Astrocyte of the cerebellum (primary cell): ENCODE measurements around the gene ANKHD1.
"Not testable (repeated sequence)": the region's sequence is repeated elsewhere in the genome, so short reads cannot be mapped to it uniquely, and the experiment has no call there.

ENCODE experiments used
- DNase-seq: peaks from one replicate; pipeline ENCODE4 v3.0.0-alpha.2; 2011; ENCODE audit warnings: low read depth
- H3K4me3 ChIP-seq: 2 replicates; pipeline ENCODE4 v1.5.1; 2011; ENCODE audit warnings: mild to moderate bottlenecking, low read depth, low read length, moderate library complexity
- CTCF ChIP-seq: IDR thresholded peaks from 2 replicates; pipeline ENCODE4 v1.5.1; 2012; ENCODE audit warnings: low read length, low read depth, moderate library complexity, mild to moderate bottlenecking; ENCODE audit errors: missing control alignments
- in situ Hi-C: cut with HindIII; loops from 2 replicates; pipeline ENCODE4 v1.10.0; 2017; ENCODE audit warnings: low sequenced_read_pairs

ANKHD1 gene

GRCh38 chr5:140420665-140421361 is 19.2 kb downstream of the ANKHD1 start:
- in situ Hi-C loops, result no loop called here
- H3K4me3 ChIP-seq, result no peak overlapping the region
- no peak for TF ChIP-seq CTCF
- no peak for DNase-seq

- H3K4me3 ChIP-seq, DNase-seq, in situ Hi-C loops: not testable (repeated sequence)
Observed at GRCh38 chr5:140421375-140421774, 19.7 kb downstream of the ANKHD1 start.

- in situ Hi-C loops, result no loop called here
- H3K4me3 ChIP-seq, result no peak overlapping the region
- no peak for DNase-seq
- TF ChIP-seq CTCF, result no peak
Observed at GRCh38 chr5:140423609-140424008, 22.0 kb downstream of the ANKHD1 start.

- TF ChIP-seq CTCF, result no peak
- in situ Hi-C loops, result no loop called here
- H3K4me3 ChIP-seq, result no peak overlapping the region
- DNase-seq, result no peak
Observed at GRCh38 chr5:140424135-140424534, 22.5 kb downstream of the ANKHD1 start.

- DNase-seq, in situ Hi-C loops, H3K4me3 ChIP-seq: not testable (repeated sequence)
Observed at GRCh38 chr5:140427726-140428125, 26.1 kb downstream of the ANKHD1 start.

- no peak overlapping the region for H3K4me3 ChIP-seq
- in situ Hi-C loops, result no loop called here
- no peak for TF ChIP-seq CTCF
Observed at GRCh38 chr5:140429724-140430123, 28.1 kb downstream of the ANKHD1 start.

GRCh38 chr5:140432212-140432611 is 30.6 kb downstream of the ANKHD1 start:
- TF ChIP-seq CTCF, result no peak
- H3K4me3 ChIP-seq, result no peak overlapping the region
- in situ Hi-C loops, result no loop called here
- no peak for DNase-seq

More at GRCh38 chr5:140429724-140430123, 28.1 kb downstream of the ANKHD1 start:
- no peak for DNase-seq

- in situ Hi-C loops, result no loop called here
- no peak overlapping the region for H3K4me3 ChIP-seq
- no peak for DNase-seq
- TF ChIP-seq CTCF, result no peak
Observed at GRCh38 chr5:140432916-140433315, 31.3 kb downstream of the ANKHD1 start.

- DNase-seq, H3K4me3 ChIP-seq, in situ Hi-C loops: not testable (repeated sequence)
Observed at GRCh38 chr5:140457368-140457767, 55.7 kb downstream of the ANKHD1 start.
